Measurements from ENCODE around the gene TTK. TPM values are rescaled to one million over a fixed set of nuclear protein-coding genes. Genes with fewer than 3 reads are reported as not detected.

Gene TTK
- total and polyA plus RNA-seq, 2 experiments from 2014 or later, result 50.7 to 79.6 TPM

- TF ChIP-seq NANOG (IDR thresholded peaks at IDR 0.05; ENCODE audit: borderline replicate concordance) (no peak), CREB1 (CRISPR knock-in tag; IDR thresholded peaks at IDR 0.05; ENCODE audit: low read depth) (no peak), ZNF114 (CRISPR knock-in tag; IDR thresholded peaks at IDR 0.05) (no peak), ZNF331 (CRISPR knock-in tag; IDR thresholded peaks at IDR 0.05; ENCODE audit: low read depth) (no peak), CTCF (conservative IDR thresholded peaks at IDR 0.05; ENCODE audit: low read depth in 2 of 2) (no peak), ETS1 (IDR thresholded peaks at IDR 0.05) (no peak), EZH2phosphoT487 (IDR thresholded peaks at IDR 0.05; ENCODE audit: unreplicated experiment) (no peak), STAT1 (IDR thresholded peaks at IDR 0.05; ENCODE audit: unreplicated experiment) (no peak)
These were observed 49.6 kb upstream of the TTK start (continued) for GRCh38 chr6:79954849-79955248.

- Histone ChIP-seq H3K4me2 (no peak overlapping the region), H3K4me1 (ENCODE audit: insufficient read depth) (no peaks in the 10 kb centered on the region), H3K27me3 (ENCODE audit: insufficient read depth) (no peaks in the 10 kb centered on the region), H3F3A (replicated peaks; ENCODE audit: low read depth) (no peaks in the 10 kb centered on the region), H3K36me3 (ENCODE audit: insufficient read depth) (no peaks in the 10 kb centered on the region), H3K9me2 (ENCODE audit: insufficient read depth) (no peaks in the 10 kb centered on the region), H4K20me1 (replicated peaks; ENCODE audit: insufficient read depth) (no peaks in the 10 kb centered on the region), H3K27ac (ENCODE audit: low read depth) (no peak overlapping the region), H2AFZ (peak overlapping the region; percentile 66; the same call in 1 of the 2 replicates), H3K79me2 (replicated peaks; ENCODE audit: insufficient read depth) (no peaks in the 10 kb centered on the region), H3K4me3 (no peak overlapping the region)
- peaks cover 13% of the 10 kb centered on the region; the same call in 2 of the 3 replicates for H3K36me3 Mint-ChIP-seq (ENCODE audit: low read depth)
- ATAC-seq, result no peak
- H3K4me3 Mint-ChIP-seq, result no peak overlapping the region
- H3K4me1 Mint-ChIP-seq, result no peaks in the 10 kb centered on the region
- peaks cover 4% of the 10 kb centered on the region for H3K27me3 Mint-ChIP-seq (ENCODE audit: insufficient read depth, low read depth, poor library complexity)
- H3K27ac Mint-ChIP-seq, result no peak overlapping the region
- TF ChIP-seq CREB1 (CRISPR knock-in tag; IDR thresholded peaks at IDR 0.05; ENCODE audit: low read depth) (no peak), NANOG (IDR thresholded peaks at IDR 0.05; ENCODE audit: borderline replicate concordance) (no peak), ZNF331 (CRISPR knock-in tag; IDR thresholded peaks at IDR 0.05; ENCODE audit: low read depth) (no peak), CTCF (conservative IDR thresholded peaks at IDR 0.05; ENCODE audit: low read depth in 2 of 2) (no peak), ZNF462 (CRISPR knock-in tag; IDR thresholded peaks at IDR 0.05) (no peak), POLR2AphosphoS5 (IDR thresholded peaks at IDR 0.05; ENCODE audit: low read depth) (no peak)
- H3K9me3 Mint-ChIP-seq, result peaks cover 38% of the 10 kb centered on the region
- DNase-seq (ENCODE audit: low spot score), result no peak
These were observed 39.8 kb upstream of the TTK start for GRCh38 chr6:79964607-79965081.
